Activated CD4-positive, alpha-beta T cell treated with anti-CD3 and anti-CD28 coated beads, Interleukin-2, amount 50 U/mL, for 4 hours (primary cell): ENCODE results near the gene FGD5.
A peak's percentile ranks its signal among the peaks of the same experiment; 100 is the strongest.

Experiments used
- DNase-seq, 2 experiments: peaks; one replicate each; pipeline ENCODE4 v3.0.0-alpha.2; 2020

FGD5 gene

DNA sequence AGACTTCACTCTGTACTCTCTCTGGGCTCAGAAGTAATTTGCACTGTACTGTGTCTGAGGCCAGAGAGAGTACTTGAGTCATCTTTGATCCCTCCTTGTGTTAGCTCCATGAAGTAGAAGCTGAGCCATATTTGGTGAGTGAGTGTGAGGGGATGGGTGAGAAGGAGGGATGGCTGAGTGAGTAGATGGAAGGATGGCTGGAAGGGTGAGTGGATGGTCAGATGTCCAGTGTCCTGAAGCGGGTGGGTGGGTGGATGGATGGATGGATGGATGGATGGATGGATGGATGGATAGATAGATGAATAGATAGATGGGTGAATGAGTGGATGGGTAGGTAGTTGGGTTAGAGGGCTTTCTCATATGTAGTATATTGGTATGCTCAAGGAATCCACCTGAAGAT is 39.3 kb downstream of the FGD5 start:
- DNase-seq, result no peak

GRCh38 chr3:14859880-14860279 is 41.1 kb downstream of the FGD5 start:
- no peak for DNase-seq

- DNase-seq, result no peak
These were observed 42.3 kb downstream of the FGD5 start for GRCh38 chr3:14861031-14861430.

DNA sequence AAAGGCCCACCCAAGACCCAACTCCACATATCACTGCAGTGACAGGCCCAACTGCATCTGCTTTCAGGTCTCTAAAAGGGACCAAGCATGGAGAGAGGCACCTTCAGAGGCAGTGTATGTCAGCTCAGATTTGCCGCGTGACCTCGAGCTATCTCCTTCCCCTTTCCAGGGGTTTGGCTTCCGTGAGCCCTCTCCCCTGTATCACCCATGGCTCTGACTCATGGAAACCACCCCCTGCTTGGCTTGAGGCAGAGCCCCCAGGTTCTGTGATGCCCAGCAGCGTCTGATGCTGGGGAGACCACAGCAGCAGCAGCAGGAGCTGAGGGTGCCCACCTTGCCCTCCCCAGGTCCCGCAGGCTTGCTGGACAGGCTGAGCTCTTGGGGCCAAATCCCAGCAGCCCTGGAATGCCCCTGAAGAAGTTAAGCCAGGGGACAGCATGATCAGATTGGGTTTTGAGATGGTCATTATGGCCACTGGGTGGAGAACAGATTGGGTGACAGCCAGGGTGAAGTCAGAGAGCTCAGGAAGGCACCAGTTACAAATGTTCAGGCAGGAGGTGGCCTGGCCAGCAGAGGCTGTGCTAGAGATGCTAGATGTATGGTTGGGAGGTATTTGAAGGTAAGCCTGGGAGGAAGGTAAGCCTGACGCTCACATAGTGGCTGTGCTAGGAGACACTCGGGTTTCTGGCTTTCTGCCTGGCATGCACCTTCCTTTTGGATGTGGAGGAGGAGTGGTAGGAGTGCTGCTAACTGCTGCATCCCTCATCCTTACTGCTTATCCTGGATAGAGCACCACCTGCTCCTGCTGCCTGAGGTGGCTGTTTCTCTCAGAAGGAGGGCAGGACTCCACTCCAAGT is 42.9 kb downstream of the FGD5 start:
- no peak for DNase-seq

- DNase-seq, result no peak
These were observed 43.5 kb downstream of the FGD5 start for GRCh38 chr3:14862303-14862660.

GRCh38 chr3:14862661-14863230 is 44.0 kb downstream of the FGD5 start:
- DNase-seq, result no peak

- no peak for DNase-seq
These were observed 44.8 kb downstream of the FGD5 start for GRCh38 chr3:14863333-14864100.

DNA sequence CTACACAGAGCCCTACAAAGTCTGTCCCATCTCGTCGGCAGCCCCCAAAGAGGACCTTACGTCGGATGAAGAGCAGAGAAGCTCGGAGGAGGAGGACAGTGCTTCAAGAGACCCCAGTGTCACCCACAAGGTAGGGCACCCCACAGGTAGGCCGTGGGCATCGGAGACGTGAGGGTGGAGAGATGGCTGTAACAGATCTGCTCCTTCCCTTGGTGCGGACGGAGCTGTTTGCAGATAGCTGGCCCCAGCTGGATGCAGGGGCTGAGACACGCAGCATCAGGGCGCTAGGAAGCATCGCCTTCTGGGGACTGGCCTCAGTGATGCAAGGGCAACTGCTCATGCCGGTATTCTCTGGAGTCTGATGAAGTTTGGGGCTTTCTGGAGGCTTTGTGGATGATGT is 45.4 kb downstream of the FGD5 start:
- DNase-seq, result no peak

DNA sequence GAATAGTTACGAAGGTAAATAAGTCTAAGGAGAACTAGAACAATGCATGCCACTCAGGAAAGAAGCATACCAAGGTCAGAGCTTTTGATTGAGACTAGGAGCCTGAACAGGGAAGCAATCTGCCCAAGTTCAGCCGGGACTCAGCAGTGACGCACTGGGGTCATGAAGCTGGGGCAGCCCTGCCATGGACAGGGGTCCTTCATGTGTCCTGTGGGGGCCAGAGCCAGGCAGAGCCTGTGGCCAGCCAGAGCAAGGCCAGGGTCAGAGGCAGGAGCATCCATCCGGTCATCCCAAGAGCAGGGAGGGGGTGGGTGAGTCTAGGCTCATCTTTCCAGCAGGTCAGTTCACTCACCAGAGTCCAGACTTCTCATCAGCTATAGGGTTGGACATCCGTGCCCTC is 47.9 kb downstream of the FGD5 start:
- no peak for DNase-seq

DNA sequence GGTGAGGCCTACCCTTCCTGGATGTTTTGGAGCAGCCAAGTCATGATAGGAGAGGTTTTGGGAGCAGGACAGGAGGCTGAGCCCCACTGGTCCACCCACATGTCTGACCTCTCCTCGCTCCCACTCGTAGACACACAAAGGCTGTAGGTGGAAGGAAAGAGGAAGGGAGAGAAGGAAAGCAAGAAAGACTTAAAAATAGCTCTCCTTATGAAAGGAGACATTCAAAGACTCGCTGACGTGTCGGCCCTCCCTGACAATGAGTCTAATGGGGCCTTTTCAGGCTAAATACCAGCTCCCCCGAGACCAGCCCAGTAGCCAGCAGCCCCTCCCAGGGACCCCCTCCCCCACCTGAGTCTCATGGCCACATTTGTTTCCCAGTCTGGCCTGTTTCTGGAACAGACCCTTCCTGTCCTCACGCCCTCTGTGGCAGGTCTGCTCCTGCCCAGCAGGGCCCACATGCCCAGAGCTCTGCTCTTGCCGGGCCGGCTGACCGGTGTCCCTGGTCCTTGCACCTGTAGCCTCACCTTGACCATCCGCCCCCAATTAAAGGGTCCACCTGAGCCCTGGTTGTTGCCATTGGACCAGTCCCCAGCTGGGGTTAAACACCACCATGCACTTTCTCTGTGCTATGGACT is 49.3 kb downstream of the FGD5 start:
- no peak for DNase-seq

DNA sequence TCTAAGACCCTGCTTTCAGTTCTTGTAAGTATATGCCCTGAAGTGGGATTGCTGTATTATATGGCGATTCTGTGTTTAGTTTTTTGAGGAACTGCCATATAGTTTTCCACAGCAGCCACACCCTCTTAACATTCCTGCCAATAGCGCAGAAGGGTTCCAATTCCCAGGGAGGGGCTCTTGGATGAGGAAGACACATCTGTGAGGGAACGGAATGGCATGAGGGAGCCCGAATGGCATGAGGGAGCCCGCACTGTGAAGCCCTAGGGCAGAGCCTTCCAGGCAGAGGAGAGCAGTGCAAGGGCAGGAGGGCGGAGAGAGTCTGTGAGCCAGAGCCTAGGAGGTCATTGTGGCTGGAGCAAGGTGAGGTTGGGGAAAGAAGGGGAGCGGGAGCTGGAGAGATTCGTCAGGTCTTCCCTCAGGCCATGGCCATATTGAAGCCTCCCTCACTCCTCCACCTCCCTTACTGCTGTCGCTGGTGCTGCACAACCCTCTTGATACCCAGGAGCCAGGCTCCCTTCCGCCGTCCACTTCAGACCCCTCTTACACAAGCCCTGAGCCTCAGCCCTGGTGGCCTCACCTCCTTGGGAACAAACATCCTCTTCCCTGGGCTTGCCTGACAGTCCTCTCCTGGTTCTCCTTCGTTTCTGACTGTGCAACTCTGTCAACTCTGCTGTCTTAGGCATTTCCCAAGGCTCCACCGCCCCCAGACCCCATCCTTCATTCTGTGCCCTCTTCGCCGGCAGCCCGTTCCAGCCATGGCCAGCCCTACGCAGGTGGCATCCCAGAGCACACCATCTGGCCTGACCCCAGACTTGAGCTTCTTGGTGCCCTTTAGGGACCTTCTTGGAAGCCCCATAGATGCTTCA is 51.4 kb downstream of the FGD5 start:
- DNase-seq, result no peak

GRCh38 chr3:14870783-14871060 is 52.0 kb downstream of the FGD5 start:
- no peak for DNase-seq

DNA sequence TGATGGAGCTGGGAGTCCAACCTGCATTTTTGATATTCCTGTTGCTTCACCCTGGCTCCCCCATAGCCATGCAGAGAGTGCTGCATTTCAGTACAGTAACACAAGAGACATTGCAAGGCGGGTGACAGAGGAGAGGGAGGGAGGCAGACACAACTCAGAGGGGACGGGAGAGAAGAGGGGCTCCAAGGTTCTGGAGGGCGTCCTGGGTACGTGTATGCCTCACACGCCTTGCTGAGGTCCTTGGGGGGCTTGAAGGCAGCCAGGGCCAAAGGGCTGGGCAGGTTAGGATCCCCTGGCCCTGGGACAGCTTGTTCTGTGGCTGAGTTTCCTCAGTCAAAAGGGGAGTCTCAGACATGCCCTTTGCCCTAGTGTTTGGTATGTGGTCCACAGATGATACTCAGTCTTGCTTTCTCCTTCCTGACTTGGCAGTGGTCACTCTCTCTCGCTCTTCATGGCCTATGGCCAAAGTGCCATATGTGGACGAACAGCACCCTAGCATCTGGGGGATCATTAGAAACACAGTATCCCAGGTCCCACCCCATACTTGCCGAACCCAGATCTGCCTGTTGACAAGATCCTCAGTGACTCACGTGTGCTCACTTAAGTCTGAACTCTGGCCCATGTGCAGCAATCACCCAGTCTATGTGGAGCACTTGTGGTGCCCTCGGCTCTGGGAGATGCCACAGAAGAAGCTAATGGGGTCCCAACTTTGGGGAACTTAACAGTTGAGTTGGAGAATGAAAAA is 52.9 kb downstream of the FGD5 start:
- DNase-seq, result no peak

DNA sequence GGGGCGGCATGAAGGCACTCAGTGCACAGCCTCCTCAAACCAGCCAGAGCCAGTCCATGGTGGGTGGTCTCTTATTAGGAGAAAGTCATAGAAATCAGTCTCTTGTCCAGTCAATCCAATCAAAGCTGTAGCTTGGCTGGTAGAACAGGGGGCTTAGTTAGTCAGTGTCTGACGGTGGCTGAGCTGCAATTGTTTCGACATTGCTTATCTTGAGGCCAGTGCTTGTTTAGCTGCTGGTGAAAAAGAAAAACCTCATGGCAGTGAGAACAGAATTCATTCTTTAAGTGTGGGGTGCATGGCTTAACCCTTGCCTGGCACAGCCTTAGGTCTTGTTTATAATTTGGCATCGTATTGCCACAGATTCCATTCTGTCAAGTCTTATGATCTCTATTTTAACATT is 53.9 kb downstream of the FGD5 start:
- no peak for DNase-seq

DNA sequence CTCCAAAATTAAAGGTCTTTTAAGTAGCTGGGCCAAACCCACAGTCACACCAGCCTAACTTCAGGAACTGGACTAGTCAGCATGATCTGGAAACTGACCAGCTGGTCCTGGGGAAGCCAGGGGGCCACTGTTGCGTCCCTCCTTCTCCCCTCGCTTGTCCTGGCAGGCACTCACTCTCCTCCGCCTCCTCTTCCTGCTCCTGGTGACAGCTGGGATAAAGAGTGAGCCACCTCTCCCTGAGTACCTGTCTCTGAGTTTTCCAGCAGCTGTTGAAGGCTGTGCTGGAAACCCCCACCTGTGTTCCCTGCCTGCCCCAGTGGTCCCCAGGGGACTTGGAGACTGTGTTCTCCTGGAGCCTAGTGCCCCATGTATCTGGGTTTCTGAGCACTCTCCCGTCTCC is 56.0 kb downstream of the FGD5 start:
- no peak for DNase-seq

DNA sequence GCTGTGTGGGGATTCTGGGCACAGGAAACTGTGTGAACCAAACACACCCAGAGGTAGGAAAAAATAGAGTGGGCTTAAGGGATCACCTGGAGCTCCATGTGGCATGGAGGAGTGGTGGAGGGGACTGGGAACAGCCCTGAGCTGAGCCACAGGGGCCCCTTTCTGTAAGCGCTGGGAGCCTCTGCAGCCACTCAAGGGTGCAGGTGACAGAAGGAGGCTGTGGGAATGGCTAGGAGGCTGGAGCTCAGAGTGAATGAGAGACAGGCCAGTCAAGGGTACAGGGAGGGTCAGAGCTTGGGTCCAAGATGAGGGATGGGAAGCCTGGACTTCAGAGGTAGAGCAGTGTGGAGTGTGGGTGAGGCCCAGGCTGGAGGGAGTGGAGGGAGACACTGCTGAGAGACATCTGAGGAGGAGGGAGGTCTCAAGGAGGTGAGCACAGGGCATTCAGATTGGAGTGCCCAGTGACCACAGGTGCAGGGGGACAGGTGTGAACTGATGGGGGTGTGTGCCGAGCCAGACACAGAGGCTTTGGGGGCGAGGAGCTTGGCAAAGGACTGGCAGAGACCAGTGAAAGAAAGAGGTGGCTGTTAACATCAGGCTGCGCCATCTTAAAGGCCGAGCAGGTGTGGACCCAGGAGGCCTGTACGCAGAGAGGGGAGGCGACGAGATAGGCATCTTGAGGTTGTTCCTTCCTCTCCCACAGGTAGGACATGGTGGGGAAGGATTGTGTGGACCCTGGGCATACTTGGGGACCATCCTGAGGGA is 56.8 kb downstream of the FGD5 start:
- DNase-seq, result no peak

- DNase-seq, result no peak
These were observed 58.2 kb downstream of the FGD5 start for GRCh38 chr3:14876921-14877333.

DNA sequence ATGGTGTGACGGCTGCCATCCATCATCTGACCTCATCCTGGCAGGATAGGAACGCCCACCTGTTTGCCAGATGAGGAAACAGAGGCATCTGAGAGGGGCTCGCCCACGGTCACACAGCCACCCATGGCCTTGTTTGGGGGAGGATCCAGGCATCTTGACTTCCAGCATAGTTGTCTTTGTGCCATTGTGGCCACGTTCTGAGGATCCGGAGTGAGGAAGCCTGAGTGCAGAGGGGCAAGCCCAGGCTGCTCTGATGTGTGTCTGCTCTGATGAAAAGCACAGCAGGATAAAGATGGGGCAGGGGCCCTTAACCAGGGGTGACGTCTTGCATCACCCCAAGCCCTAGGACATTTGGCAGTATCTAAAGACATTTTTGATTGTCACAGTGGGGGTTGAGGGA is 58.7 kb downstream of the FGD5 start:
- no peak for DNase-seq

- peak in 1 of 2 experiments; percentile 15 for DNase-seq
These were observed 60.6 kb downstream of the FGD5 start for GRCh38 chr3:14879211-14879874.

- no peak for DNase-seq
These were observed 61.8 kb downstream of the FGD5 start for GRCh38 chr3:14880447-14881106.
